ENCODE results near the gene CAMK2N1. TPM values are rescaled to one million over a fixed set of nuclear protein-coding genes. Genes with fewer than 3 reads are reported as not detected.

CAMK2N1 gene
- total RNA-seq, 4 donors from 2014 or later: 3.2 to 12.2 (median 8.1) TPM

- H3K9me3 ChIP-seq: no peaks in the 10 kb centered on the region
- H3K27me3 ChIP-seq: peaks cover 8% of the 10 kb centered on the region
- no peak for DNase-seq
- H3K27ac ChIP-seq: no peak overlapping the region
- H3K36me3 ChIP-seq: no peaks in the 10 kb centered on the region
- H3K4me1 ChIP-seq: peaks cover 14 to 25% of the 10 kb centered on the region in 2 donors
- 64 to 66% methylated on average over 16 of the region's 16 CpGs for WGBS, 2 donors
- no peak overlapping the region for H3K4me3 ChIP-seq (replicated peaks in 1 of 3)
- TF ChIP-seq POLR2A (IDR thresholded peaks at IDR 0.05): no peak
- TF ChIP-seq CTCF (IDR thresholded peaks at IDR 0.05): no peak
- intact Hi-C loops (cut with DNase I): no loop called here
Measured at GRCh38 chr1:20483098-20483832, 2.7 kb downstream of the CAMK2N1 start.

GRCh38 chr1:20481643-20482498, 4.1 kb downstream of the CAMK2N1 start:
- H3K27ac ChIP-seq: no peak overlapping the region
- no peak overlapping the region for H3K4me3 ChIP-seq (replicated peaks in 1 of 3)
- H3K9me3 ChIP-seq: no peaks in the 10 kb centered on the region
- TF ChIP-seq CTCF (IDR thresholded peaks at IDR 0.05): no peak
- no peak for TF ChIP-seq POLR2A (IDR thresholded peaks at IDR 0.05)
- H3K4me1 ChIP-seq: peaks cover 12 to 22% of the 10 kb centered on the region in 2 donors
- H3K36me3 ChIP-seq: no peaks in the 10 kb centered on the region
- intact Hi-C loops (cut with DNase I): no loop called here
- DNase-seq: no peak
- peaks cover 8% of the 10 kb centered on the region for H3K27me3 ChIP-seq
- 72 to 75% methylated on average over 10 of the region's 10 CpGs for WGBS, 2 donors

GRCh38 chr1:20480951-20481617, 4.9 kb downstream of the CAMK2N1 start:
- H3K36me3 ChIP-seq: no peaks in the 10 kb centered on the region
- no peak overlapping the region for H3K27ac ChIP-seq
- intact Hi-C loops (cut with DNase I): no loop called here
- WGBS, 2 donors: 57 to 59% methylated on average over 6 to 7 of the region's 7 CpGs
- peaks cover 7 to 14% of the 10 kb centered on the region in 2 donors for H3K4me1 ChIP-seq
- no peaks in the 10 kb centered on the region for H3K9me3 ChIP-seq
- no peak for DNase-seq
- TF ChIP-seq CTCF (IDR thresholded peaks at IDR 0.05) (no peak), POLR2A (IDR thresholded peaks at IDR 0.05) (no peak)
- no peak overlapping the region for H3K4me3 ChIP-seq (replicated peaks in 1 of 3)
- H3K27me3 ChIP-seq: peaks cover 8% of the 10 kb centered on the region

GRCh38 chr1:20480243-20480944, 5.6 kb downstream of the CAMK2N1 start:
- Histone ChIP-seq H3K36me3 (no peaks in the 10 kb centered on the region), H3K27me3 (peaks cover 8% of the 10 kb centered on the region), H3K4me3 (replicated peaks in 1 of 3) (no peak overlapping the region), H3K4me1 (peaks cover 7 to 14% of the 10 kb centered on the region in 2 donors), H3K9me3 (no peaks in the 10 kb centered on the region), H3K27ac (no peak overlapping the region)
- intact Hi-C loops (cut with DNase I): no loop called here
- no peak for TF ChIP-seq POLR2A (IDR thresholded peaks at IDR 0.05)
- no peak for DNase-seq
- 72 to 82% methylated on average over 9 to 10 of the region's 10 CpGs for WGBS, 2 donors

DNA sequence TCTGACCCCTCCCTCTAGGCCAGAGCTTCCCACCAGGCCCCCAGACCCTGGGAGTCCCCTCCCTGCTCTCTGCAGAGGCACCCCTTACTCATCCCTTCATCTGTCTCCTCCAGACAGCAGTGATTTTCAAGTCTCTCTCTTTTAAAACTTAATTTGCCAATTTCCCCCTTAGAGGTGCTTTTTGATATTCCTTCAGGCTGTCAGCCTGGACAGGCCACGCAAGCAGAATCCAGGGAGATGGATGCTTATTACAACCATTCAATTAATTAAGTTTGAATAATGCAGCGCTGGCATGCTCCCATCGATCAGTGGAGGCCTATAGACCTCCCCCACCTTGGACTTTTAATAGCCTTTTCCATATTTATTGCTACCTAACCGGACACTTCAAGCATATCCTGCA, 6.2 kb downstream of the CAMK2N1 start:
- intact Hi-C loops (cut with DNase I): no loop called here
- Histone ChIP-seq H3K4me1 (peaks cover 5 to 11% of the 10 kb centered on the region in 2 donors), H3K9me3 (no peaks in the 10 kb centered on the region), H3K27ac (no peak overlapping the region), H3K4me3 (replicated peaks in 1 of 3) (no peak overlapping the region), H3K27me3 (peaks cover 7% of the 10 kb centered on the region), H3K36me3 (no peaks in the 10 kb centered on the region)
- 89 to 93% methylated on average over 4 of the region's 4 CpGs for WGBS, 2 donors
- TF ChIP-seq CTCF (IDR thresholded peaks at IDR 0.05) (no peak), POLR2A (IDR thresholded peaks at IDR 0.05) (no peak)
- no peak for DNase-seq
